Cardiac muscle cell (in vitro differentiated cells and primary cell): Measurements from ENCODE around the gene HOXA5. TPM values are rescaled to one million over a fixed set of nuclear protein-coding genes. Genes with fewer than 3 reads are reported as not detected.
A peak's percentile ranks its signal among the peaks of the same experiment; 100 is the strongest.

Source experiments
- DNase-seq, 2 donors: peaks; one replicate each; pipeline versions ENCODE4 v3.0.0 to v3.0.0-alpha.2; 2010 to 2017; ENCODE audit warnings: low read depth in 1 of 2, low spot score in 1 of 2
- H3K27ac ChIP-seq: fragments of 200-600 bp; sonication (generic); 2 replicates; pipeline ENCODE4 v1.5.1; 2016
- H3K27me3 ChIP-seq: fragments of 200-600 bp; sonication (generic); 2 replicates; pipeline ENCODE4 v1.6.0; 2016; ENCODE audit warnings: control low read depth
- H3K36me3 ChIP-seq: fragments of 200-600 bp; sonication (generic); 2 replicates; pipeline ENCODE4 v1.5.1; 2016; ENCODE audit warnings: control low read depth
- H3K4me1 ChIP-seq: fragments of 200-600 bp; sonication (generic); 2 replicates; pipeline ENCODE4 v1.8.1; 2017; ENCODE audit warnings: low read depth, mild to moderate bottlenecking, mixed run types
- H3K4me3 ChIP-seq: fragments of 200-600 bp; sonication (generic); 2 replicates; pipeline ENCODE4 v1.5.1; 2016; ENCODE audit warnings: mild to moderate bottlenecking
- H3K9me3 ChIP-seq: fragments of 200-600 bp; sonication (generic); 2 replicates; pipeline ENCODE4 v1.5.1; 2017; ENCODE audit warnings: low read depth, mild to moderate bottlenecking, control low read depth
- polyA plus RNA-seq: library from polyadenylated mRNA; unstranded; fragments of >200 nt; fragmentation: Nextera tagmentation; extraction: Ambion mirVana; gene quantifications from 2 replicates; pipeline ENCODE4 v1.2.1, GENCODE V29; 2016
- total RNA-seq: library from RNA; depleted of rRNA; stranded (reverse); fragments of >200 nt; gene quantifications from 2 replicates; pipeline ENCODE4 v1.2.3, GENCODE V29; 2016
- TF ChIP-seq, protein P1 (sequence below): IDR thresholded peaks from 2 replicates; pipeline ENCODE4 v1.5.1; 2012; ENCODE audit warnings: low read depth, mild to moderate bottlenecking, low read length

The HOXA5 gene
- total and polyA plus RNA-seq, 2 experiments from 2014 or later: not detected

DNA sequence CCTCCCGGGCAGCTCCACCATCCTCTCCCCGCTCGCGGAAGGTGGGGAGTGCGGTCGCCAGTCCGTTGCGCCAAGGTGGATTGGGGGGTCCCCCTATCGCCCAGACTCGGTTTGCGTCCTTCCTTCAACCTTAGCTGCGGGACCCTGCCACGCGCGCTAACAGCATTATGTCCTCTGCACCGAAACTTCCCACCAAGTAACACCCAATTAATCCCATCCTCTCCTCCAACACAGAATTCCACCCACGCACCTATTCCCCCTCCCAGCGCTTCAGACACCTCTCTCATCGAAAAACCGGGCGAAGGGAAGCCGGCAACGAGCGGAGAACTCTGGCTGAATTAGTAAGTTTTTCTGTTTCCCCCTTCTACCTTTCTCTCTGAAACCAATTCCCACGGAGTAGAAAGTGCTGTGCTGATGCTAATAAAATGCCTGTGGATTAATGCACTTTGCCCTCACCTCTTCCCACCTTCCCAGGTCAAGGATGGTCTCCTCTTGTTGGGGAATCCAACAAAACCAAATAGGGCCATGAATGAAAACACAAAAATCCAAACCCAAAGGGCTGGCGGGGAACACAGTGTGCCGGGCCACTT is 8.0 kb upstream of the HOXA5 start:
- TF ChIP-seq, protein P1, sequence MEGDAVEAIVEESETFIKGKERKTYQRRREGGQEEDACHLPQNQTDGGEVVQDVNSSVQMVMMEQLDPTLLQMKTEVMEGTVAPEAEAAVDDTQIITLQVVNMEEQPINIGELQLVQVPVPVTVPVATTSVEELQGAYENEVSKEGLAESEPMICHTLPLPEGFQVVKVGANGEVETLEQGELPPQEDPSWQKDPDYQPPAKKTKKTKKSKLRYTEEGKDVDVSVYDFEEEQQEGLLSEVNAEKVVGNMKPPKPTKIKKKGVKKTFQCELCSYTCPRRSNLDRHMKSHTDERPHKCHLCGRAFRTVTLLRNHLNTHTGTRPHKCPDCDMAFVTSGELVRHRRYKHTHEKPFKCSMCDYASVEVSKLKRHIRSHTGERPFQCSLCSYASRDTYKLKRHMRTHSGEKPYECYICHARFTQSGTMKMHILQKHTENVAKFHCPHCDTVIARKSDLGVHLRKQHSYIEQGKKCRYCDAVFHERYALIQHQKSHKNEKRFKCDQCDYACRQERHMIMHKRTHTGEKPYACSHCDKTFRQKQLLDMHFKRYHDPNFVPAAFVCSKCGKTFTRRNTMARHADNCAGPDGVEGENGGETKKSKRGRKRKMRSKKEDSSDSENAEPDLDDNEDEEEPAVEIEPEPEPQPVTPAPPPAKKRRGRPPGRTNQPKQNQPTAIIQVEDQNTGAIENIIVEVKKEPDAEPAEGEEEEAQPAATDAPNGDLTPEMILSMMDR: no peak
- DNase-seq: no peak
- H3K27ac ChIP-seq: no peak overlapping the region
- no peaks in the 10 kb centered on the region for H3K36me3 ChIP-seq
- H3K27me3 ChIP-seq: peaks cover 100% of the 10 kb centered on the region
- peak overlapping the region; percentile 10 for H3K4me3 ChIP-seq
- H3K4me1 ChIP-seq: no peaks in the 10 kb centered on the region
- H3K9me3 ChIP-seq: no peaks in the 10 kb centered on the region

DNA sequence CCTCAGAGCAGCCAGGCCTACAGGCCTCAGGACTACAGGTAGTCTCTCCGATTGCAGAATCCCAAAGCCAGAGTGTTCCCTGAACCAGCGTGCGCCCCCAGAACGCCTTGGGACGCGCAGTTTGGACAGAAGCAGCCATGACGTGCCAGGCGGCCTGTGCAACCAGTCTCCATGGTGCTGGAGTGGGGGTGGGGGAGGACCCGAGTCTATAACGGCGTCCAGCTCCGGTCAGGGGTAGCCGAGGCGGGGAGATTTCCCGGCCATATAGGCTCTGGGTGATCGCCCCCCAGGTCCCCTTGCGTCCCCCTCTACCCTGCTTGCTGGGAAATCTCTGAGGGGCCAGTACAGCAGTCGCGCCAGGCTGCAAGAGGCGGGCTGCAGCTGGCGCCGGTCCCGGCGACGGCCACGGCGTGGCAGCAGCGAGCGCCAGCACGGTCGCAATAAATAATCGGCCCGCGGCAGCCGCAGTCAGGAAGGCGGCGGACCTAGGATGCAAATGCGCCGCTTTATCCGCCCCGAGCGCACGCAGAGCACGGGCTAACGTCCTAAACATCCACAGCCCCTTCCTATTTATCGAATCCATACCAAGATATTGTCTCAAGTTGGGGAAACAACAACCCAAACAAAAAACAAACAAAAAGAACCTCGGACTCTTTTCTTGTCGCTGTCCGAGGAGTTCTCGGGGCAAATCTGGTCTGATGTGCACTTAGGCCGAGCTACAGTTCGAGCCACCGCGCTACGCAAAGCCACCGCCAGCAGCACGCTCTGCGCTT is 7.3 kb upstream of the HOXA5 start:
- peak; percentile 69 to 79 for DNase-seq
- H3K36me3 ChIP-seq: no peaks in the 10 kb centered on the region
- TF ChIP-seq, protein P1: peak; percentile 81
- H3K27me3 ChIP-seq: peaks cover 100% of the 10 kb centered on the region
- H3K9me3 ChIP-seq: no peaks in the 10 kb centered on the region
- H3K4me1 ChIP-seq: no peaks in the 10 kb centered on the region
- no peak overlapping the region for H3K27ac ChIP-seq
- H3K4me3 ChIP-seq: peak overlapping the region; percentile 10

DNA sequence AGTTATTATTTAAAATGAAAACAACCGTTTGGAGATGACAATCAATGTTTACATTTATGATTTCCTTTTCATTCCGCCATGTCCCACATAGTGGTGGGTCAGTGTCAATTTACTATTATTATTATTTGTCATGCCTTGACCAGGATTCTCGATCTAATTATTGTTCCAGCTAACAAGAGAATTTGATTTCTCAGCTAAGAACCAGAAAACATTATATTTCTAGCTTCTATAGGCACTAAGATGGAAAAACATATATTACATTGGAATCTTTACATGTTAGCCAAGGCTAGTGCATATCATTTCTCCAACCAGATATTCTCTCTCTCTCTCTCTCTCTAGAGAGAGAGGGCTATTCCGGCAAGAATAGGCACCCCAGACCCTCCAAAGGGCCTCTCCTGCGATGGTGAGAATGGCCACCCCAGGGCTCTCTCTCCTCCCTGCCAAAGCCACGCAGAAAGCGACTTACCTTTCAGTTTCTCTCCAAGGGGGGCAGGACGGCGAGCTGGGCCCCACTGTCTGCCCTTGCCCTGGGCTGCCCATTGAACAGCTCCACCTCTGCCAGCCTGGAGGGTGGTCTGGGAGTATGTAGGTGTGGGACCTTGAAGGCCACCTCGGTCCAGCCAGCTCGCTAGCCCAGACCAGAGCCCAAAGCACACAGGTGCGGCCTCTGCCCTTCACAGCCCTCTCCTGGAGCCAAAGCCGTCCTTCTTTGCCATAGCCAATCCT is 6.5 kb upstream of the HOXA5 start:
- no peak overlapping the region for H3K27ac ChIP-seq
- TF ChIP-seq, protein P1: no peak
- no peaks in the 10 kb centered on the region for H3K9me3 ChIP-seq
- H3K4me3 ChIP-seq: no peak overlapping the region
- no peaks in the 10 kb centered on the region for H3K4me1 ChIP-seq
- DNase-seq: no peak
- H3K36me3 ChIP-seq: no peaks in the 10 kb centered on the region
- peaks cover 100% of the 10 kb centered on the region for H3K27me3 ChIP-seq

DNA sequence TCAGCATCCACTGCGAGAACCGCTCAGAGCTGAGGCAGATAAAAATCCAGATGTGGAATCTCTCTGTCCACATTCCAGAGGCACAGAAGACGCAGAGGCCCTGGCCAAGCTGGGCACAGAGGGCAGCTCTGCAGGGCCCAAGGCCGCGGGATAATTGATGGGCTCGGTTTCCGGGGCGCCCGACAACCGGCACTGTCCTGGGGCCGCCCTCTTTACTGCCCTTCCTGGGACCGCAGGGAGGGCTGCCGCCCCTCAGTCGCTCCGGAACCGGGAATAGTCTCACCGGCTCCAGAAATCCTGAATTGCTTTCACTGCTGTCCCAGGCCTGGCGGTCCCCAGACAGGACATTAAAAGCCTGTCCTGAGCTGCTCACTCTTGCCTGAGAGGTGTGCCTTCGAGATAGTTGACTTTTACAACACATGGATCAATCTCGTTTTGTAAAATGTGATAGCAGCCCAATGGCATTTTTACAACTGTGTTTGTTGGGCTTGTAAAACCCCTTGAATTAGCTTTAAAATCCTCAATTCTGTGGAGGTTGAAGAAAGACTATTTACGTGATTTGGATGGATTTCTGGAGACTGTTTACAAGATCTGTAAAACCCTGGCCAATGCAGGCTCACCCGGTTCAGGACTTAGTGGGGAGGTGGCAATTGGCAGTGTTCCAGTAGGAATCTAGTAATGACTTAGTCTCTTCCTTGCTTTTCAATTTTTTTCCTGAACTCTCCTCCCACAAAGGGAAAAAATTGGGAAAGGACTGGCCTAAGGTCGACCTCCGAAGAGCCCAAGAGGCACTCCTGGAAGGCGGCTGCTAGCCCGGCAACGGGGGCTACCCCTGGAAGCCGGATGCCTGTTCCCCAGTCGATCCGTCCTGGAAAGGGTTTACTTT is 5.5 kb upstream of the HOXA5 start:
- Histone ChIP-seq H3K36me3 (no peaks in the 10 kb centered on the region), H3K9me3 (no peaks in the 10 kb centered on the region), H3K4me1 (no peaks in the 10 kb centered on the region), H3K4me3 (no peak overlapping the region), H3K27ac (no peak overlapping the region), H3K27me3 (peaks cover 100% of the 10 kb centered on the region)
- TF ChIP-seq, protein P1: no peak
- no peak for DNase-seq

DNA sequence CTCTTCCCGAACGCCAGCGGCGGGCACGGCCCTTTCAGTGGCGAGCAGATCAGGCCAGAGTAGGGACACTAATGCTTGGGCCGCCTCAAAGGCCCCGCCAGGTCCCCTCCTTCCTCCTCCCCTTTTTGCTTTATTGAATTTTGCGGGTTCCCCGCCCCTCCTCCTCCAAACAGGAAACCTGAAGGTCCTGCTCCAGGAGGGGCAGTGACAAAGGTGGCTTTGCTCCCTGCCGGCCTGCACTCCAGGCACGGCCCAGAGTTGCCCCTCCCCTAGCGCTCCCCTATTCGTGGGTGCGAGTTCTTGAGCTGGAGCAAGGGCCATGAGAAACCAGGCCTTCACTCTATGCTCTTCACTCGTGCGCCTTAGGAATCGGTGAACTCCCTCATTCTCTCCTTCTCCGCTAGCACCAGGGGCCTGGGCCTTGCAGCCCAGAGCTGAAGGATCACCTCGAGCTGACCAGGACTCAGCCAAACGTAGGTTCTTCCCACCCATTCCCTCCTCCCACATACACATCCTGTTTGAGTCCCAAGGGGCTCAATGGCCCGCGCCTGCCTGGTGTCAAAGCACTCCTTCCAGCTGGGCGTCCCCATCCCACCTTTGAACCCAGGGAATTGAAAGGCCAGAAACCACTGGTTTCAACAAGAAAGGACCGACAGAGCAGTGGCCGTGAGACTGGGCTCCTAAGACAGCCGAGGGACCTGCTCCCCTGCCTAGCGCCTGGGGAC is 4.7 kb upstream of the HOXA5 start:
- no peak for DNase-seq
- Histone ChIP-seq H3K4me1 (no peaks in the 10 kb centered on the region), H3K27ac (no peak overlapping the region)

More for the DNA sequence above, 4.7 kb upstream of the HOXA5 start:
- no peak overlapping the region for H3K4me3 ChIP-seq
- H3K27me3 ChIP-seq: peaks cover 100% of the 10 kb centered on the region
- TF ChIP-seq, protein P1: no peak
- no peaks in the 10 kb centered on the region for H3K9me3 ChIP-seq
- H3K36me3 ChIP-seq: no peaks in the 10 kb centered on the region
